GM19455 (cell line): Measurements from ENCODE around the gene IL11.

Source experiments
- ATAC-seq: cut with Tn5 transposase; IDR thresholded peaks from one replicate; pipeline ENCODE4 v1.9.1; 2021; ENCODE audit not compliant: unreplicated experiment

Gene IL11

GRCh38 chr19:55373993-55374757 lies 3.9 kb upstream of the IL11 start:
- no peak for ATAC-seq

- ATAC-seq = no peak
Measured at GRCh38 chr19:55373306-55373992, 3.2 kb upstream of the IL11 start.

DNA sequence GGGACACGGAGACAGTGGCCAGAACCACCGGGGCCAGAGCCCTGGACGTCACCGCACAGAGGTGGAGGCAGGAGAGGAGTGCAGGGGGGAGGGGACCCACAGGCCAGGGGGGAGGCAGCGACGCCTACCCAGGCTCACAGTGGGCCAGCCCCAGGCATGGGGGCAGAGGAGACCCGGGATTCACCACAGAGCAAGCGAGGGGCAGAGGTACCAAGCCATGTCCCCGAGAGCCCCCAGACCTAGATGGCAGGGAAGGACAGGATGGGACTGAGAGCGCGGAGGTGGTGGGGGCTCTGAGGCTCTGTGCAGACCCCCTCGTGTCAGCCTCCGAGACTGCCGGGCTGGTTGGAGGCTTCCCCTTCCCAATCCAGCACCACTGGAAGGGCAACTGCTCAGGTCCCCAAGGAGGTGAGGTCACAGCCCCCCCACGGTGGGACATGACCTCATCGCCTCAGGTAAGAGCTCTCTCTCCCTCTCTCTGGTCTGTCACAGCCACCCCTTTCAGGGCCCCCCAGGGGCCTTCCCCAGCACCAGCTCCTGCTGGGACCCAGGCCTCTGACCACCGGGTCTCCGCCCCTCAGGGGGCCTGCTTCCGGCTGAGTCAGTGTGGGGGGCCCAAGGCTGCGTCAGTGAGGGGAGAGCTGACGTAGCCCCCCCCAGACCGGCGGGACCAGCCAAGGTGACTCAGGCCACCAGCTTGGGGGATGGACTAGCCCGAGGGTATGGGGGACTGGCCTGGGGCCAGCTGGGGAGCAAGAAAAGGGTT lies 2.2 kb upstream of the IL11 start:
- ATAC-seq = no peak

- no peak for ATAC-seq
Measured at GRCh38 chr19:55369653-55370304, 484 bp downstream of the IL11 start.

DNA sequence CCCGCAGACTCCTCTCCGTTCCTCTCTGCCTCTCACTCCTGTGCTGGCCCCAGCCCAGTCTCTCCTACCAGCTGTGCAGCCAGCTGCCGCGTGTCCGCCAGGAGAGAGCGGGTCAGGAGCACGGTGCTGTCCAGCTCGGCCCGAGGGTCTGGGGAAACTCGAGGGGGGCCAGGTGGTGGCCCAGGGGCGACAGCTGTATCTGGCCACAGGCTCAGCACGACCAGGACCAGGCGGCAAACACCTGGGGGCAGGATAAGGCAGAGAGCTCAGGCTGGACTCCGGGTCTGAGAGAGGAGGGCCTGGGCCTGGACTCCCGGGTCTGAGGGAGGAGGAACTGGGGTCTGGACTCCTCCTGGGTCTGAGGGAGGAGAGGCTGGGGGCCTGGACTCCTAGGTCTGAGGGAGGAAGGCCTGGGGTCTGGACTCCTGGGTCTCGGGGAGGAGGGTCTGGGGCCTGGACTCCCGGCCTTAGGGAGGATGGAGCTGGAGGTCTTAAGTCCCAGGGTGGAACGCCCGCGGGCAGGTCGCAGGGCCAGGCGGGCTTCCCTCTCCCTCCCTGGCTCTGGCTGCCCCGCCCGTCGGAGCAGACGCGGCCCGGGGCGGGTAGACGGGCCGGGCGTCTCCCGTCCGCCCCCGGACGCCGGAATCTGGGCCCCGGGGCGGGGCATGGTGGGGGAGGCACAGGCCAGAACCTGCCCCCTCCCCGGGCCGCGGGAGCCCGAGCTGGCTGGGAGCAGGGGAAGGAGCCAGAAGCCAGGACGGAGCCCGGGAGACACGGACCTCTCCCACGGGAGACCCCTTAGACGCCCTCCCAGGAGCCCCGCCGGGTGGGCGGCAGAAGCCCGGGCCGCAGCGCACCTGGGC lies 1.3 kb downstream of the IL11 start:
- no peak for ATAC-seq

- ATAC-seq = no peak
Measured at GRCh38 chr19:55368106-55368505, 2.2 kb downstream of the IL11 start.

GRCh38 chr19:55366790-55367189 lies 3.5 kb downstream of the IL11 start:
- no peak for ATAC-seq

DNA sequence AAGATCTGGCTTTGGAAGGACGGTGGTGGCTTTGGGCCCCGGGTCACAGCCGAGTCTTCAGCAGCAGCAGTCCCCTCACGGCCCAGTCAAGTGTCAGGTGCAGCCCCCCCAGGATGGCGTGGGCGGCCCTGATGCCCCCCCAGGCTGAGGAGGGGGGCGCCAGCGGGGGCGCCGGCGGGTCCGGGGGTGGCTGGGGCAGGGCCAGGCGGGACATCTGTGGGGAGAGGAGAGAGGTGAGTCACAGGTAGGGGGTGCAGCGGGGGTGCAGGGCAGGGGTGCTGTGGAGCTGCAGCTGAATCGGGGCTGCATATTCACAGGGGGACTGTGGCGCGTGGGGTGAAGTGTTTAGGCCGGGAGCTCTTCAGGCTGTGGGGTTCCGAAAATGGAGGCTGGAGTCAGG lies 4.3 kb downstream of the IL11 start:
- no peak for ATAC-seq

DNA sequence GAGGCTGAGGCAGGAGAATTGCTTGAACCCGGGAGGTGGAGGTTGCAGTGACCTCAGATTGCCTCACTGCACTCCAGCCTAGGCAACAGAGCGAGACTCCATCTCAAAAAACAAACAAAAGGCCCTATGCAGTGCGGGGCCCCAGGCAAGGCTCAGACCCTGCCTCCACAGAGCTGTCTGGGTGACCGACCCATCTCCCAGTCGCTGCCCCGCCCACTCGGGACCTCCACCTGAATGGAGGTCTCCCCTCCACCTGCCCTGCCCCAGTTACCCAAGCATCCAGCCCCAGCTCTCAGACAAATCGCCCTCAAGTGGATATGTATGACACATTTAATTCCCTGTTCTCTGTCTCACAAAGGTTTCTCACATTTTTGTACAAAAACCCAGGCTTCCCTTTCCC lies 5.0 kb downstream of the IL11 start:
- ATAC-seq = no peak

DNA sequence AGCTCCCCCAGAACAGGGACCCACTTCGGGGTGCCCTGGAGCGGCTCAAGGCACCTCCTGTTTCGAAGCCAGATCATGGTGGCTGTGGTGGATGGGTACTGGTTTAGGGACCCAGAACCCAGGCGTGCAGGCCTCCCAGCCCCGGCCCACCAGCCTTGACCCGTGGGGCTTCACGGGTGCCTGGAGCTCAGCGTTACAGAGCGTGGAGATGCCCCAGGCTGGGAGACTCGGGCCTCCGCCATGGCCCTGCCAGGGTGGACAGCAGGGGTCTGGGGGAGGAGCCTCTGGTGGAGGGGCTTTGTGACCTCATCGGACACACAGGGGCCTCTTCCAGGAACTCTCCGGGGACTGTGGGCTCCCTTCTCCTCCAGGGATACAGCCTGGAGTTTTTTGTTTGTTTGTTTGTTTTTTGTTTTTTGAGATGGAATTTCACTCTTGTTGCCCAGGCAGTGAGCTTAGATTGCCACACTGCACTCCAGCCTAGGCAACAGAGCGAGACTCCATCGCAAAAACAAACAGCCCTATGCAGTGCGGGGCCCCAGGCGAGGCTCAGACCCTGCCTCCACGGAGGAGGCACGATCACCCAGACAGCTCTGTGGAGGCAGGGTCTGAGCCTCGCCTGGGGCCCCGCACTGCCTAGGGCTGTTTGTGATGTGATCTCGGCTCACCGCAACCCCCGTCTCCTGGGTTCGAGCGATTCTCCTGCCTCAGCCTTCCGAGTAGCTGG lies 7.1 kb downstream of the IL11 start, which contains the start of gene GARIN5B:
Gene GARIN5B, minus strand, starts transcription at position 271 of the 727 bp plus-strand sequence. Its CDS starts 194 bp downstream, at position 77.
- ATAC-seq = no peak

DNA sequence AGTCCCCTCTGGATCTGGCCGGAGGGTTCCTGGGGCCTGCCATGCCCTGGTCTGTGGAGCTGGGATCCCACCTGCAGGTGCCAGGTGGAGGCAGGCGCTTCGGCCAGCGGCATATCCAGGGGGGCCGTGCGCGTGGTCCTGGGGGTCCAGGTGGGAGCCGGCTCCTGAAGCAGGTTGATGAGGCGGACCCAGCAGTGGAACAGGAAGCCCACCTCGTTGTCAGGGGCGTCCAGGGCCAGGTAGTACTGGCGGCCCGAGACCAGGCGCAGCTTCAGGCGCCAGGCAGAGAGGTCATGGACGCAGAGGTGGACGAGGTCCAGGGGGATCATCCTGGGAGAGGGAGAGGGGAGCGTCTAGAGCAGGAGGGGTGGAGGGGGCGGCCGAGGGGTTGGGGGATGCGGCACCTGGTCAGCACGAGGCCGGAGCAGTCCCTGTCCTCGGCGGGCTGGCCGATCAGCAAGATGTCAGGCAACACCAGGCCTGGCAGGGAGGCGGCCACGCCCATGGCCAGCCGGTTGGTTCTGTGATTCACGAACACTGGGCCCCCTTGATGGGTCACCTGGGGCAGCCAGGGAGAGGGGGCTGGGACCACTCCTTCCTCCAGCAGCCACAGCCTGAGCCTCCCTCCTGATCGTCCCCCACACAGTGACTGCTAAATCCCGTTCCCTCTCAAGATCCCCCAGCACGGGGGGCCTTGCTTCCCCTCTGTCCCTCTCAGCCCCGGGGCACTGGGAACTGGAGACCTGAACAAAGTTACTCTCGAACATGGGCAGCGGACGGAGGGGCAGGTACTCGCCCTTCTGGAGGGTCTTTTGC lies 7.9 kb downstream of the IL11 start:
- ATAC-seq = no peak

DNA sequence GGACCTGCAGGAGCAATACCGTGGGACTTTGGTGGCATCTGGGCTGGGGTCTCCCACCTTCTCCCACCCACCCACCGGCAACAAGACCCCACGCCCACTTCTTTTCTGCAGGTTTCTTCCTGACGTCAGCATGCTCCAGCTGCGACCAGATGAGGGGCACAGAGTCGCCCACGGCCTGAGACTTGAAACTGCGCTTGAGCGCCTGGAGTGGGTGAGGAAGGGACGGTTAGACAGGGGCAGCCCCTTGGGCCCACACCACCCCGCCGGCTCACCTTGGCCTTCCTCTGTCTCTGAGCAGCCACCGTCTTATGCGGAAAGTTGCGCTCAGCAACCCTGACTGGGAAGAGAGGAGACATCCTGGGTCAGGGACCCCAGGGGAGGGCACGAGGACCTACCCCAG lies 9.4 kb downstream of the IL11 start:
- ATAC-seq = no peak

DNA sequence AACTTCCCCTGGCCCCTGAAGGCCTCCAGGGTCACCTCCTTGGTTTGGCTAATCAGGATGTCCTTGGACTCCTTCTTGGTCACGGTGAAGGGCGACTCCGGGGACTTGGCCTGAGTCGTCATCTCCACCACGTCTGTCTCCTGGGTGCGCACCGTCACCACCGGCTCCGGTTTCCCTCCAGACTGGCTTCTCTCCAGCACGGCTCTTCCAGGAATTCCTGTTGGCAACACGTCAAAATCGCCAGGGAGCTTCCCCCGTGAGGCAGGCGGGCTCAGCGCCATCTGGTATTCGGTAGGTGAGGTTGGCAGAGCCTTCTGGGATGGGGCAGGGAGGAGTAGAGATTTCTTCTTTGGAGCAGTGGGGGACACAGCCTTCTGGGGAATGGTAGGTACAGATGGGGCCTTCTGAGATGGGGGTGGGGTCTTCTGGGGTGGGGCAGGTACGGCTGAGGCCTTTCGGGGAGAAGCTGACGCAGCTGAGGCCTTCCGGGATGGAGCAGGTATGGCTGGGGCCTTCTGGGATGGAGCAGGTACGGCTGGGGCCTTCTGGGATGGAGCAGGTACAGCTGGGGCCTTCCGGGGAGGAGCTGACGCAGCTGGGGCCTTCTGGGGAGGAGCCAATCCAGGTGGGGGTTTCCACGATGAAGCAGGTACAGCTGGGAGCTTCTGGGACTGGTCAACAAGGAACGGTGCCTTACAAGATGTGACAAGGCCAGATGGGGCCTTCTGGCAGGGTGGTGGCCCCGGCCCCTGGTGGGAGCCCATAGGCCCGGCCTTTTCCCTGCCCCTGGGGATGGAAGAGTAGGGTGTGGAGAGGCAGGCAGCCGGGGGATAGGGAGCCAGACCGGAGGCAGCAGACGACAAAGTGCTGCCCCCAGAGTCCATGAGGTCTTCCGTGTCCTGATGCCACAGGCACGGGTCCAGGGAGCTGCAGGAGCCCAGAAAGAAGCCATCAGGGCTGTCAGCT lies 11.0 kb downstream of the IL11 start:
- no peak for ATAC-seq

- ATAC-seq = no peak
Measured at GRCh38 chr19:55358493-55358892, 11.8 kb downstream of the IL11 start.

DNA sequence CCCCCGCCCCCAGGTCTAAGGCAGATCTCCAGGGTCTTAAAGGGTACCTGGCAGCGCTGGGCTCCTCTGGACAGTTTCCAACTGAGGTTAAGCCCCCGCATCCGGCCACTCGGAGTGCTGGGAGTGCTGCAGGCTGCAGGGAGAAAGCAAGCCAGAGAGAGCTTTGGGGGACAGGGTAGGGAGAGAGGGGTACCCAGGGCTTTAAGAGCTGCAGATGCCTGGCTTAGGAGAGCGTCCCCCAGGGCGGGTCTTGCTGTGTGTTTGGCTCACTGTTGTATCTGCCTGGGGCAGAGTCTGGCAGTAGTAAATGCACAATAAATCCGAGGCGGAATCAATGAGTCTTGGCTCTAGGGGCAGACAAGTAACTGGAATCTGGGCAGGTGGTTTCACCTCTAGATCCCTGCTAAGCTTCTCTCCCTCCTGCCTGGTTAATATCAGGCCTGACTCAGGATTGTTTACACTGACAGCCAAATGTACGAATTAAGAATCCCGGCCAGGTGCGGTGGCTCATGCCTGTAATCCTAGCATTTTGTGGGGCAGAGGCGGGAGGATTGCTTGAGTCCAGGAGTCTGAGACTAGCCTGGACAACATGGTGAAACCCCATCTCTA lies 14.9 kb downstream of the IL11 start:
- ATAC-seq = no peak

GRCh38 chr19:55354698-55355212 lies 15.5 kb downstream of the IL11 start, which contains the start of gene COX6B2:
Gene COX6B2 (minus strand): TSS chr19:55354719. CDS start chr19:55354521, 198 bp downstream.
- ATAC-seq = no peak
